ENCODE results near the gene MRPS30. TPM values are rescaled to one million over a fixed set of nuclear protein-coding genes. Genes with fewer than 3 reads are reported as not detected.
"Not testable (repeated sequence)": the region's sequence is repeated elsewhere in the genome, so short reads cannot be mapped to it uniquely, and the experiment has no call there.

MRPS30 gene
- 47.4 and 51.8 TPM in 2 replicates for total RNA-seq

DNA sequence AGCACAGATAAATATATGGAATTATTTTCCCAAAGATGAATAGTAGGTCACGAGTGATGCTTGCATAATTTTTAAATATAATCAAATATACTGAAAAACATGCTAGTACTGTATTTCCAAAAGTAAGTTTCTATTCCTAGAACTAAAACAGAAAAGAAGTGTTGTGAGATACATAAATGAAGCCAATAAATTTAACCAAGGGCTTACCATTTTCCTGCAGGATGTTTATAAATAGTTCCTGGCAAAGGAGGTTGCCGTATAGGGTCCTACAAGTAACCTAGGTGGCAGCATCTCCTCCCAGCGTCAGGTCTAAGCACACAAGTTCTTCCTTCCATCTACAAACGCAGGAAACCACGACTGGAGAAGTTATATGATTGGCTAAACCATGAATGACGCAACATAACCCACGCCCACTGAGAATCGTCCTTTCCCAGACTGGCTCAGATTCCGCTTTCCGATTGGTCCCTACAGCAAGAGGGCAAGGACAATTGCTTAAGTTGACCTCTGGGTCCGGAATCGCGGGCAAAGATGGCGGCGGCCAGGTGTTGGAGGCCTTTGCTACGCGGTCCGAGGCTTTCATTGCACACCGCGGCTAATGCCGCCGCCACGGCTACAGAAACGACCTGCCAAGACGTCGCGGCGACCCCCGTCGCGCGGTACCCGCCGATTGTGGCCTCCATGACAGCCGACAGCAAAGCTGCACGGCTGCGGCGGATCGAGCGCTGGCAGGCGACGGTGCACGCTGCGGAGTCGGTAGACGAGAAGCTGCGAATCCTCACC, at the start of gene MRPS30:
Gene MRPS30 (plus strand): TSS at position 513 of the 780 bp plus-strand sequence. CDS start 16 bp downstream, at position 529.
- DNase-seq (ENCODE audit: low read depth in 2 of 2): peak; percentile 99

DNA sequence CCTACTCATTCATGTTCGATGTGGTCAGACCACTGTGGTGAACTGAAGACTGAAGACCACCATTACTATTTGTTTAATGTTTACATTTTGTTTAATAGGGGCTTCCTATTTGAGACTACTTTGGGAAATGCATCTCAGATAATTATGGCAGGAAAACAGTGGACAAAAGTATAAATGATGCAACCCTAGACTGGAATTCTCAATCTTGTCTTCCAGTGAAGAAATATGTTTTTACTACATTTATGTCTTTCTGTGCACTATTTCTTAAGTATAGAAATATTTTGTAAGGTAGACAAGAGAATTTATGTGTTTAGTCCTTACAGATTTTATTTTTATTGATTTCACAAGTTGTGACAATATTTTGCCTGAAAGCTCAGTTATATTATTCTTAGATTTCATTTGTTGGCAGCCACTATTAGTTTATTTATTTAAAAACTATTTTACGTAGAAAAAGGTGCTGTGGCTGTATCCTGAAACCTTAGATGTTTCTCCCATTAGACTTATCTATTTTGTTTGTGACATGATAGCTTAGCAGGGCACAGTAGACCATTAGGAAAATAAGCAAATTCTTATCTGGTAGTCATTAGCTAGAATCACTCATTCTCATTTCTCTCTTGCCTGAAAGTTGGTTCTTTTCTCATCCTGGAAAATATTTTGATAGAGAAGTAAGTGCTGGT, 39.4 kb upstream of the MRPS30 start:
- no peak for DNase-seq (ENCODE audit: low read depth in 2 of 2)

DNA sequence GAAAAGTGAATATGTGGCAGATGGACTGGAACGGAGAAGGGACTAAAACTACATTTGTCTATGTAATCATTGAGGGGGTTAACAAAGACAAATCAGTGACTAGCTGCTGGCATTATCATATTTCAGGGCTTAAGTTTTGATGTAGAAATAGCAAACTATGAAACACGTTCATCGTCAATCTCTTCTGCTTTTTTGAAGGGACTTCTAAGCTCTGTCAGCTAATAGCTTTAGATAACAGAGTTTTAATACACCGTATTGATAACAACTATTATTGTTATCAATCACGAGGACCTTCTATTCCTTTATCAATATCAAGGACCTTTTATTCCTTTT, 38.9 kb upstream of the MRPS30 start:
- no peak for DNase-seq (ENCODE audit: low read depth in 2 of 2)

- no peak for DNase-seq (ENCODE audit: low read depth in 2 of 2)
Measured at GRCh38 chr5:44770780-44771717, 37.7 kb upstream of the MRPS30 start.

DNA sequence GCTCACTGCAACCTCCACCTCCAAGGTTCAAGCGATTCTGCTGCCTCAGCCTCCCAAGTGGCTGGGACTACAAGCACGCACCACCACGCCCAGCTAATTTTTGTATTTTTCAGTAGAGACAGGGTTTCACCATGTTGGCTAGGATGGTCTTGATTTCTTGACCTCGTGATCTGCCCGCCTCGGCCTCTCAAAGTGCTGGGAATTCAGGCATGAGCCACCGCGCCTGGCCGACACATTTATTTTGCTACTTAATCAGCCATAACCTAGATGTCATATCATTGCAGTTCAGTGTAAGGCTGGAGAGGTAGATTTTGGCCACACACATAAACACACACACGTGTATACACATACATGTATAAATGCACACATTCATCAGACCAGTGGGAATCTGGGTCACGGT, 36.4 kb upstream of the MRPS30 start:
- not testable (repeated sequence) for DNase-seq (ENCODE audit: low read depth in 2 of 2)

DNA sequence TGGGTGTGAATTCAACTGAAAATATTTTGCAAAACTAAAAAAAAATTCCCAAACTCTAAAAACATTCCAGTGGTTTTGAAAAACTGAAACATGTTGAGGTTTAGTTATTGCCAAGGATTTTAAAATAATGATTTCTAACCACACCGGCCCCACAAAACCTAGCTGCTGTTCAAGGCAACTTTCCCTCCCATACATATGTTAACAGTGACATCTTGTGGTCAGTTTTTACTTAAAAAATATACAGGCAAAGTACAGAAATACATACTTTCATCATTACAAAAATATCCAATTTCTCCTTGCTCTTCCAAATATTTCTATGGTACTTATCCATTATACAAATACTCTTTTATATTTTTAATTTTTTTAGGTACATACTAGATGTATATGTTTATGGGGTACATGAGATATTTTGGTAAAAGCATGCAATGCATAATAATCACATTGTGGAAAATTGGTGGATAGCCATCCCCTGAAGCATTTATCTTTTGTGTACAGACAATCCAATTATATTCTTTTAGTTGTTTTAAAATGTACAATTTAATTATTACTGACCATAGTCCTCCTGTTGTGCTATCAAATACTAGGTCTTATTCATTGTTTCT, 34.4 kb upstream of the MRPS30 start:
- DNase-seq (ENCODE audit: low read depth in 2 of 2): peak; percentile 42 to 50

DNA sequence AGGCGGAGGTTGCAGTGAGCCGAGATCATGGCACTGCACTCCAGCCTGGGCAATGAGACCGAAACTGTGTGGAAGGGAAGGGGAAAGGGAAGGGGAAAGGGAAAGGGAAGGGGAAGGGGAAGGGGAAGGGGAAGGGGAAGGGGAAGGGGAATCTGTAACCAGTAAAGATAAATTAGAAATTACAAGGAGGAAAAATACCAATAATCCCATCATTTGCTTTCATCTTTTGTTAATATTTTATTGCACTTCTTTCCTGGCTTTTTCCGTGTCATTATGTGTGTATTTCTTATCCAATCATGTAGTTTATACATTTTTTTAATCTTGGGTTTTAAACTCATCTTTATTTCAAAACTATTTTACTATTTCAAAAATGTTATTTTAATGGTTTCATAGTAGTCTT, 29.6 kb upstream of the MRPS30 start:
- no peak for DNase-seq (ENCODE audit: low read depth in 2 of 2)

DNA sequence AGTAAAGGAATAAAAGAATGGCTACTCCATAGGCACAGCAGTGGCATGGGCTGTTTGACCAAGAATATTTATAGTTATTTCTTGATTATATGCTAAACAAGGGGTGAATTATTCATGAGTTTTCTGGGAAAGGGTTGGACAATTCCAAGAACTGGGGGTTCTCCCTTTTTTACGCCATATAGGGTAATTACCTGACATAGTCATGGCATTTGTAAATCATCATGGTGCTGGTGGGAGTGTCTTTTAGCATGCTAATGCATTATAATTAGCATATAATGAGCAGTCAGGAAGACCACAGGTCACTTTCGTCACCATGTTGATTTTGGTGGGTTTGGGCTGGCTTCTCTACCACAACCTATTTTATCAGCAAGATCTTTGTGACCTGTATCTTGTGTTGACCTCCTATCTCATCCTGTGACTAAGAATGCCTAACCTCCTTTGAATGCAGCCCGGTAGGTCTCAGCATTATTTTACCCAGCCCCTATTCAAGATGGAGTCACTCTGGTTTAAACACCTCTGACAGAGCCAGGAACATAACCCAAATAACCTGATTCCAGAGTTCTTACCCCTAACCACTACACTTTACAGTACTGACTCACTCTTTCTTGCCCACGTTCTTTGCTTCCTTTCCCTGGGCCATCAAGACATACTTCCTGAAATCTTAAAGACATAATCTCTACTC, 25.0 kb upstream of the MRPS30 start:
- DNase-seq (ENCODE audit: low read depth in 2 of 2): no peak

GRCh38 chr5:44787731-44788130, 21.0 kb upstream of the MRPS30 start:
- DNase-seq (ENCODE audit: low read depth in 2 of 2): no peak

GRCh38 chr5:44789372-44789995, 19.3 kb upstream of the MRPS30 start:
- DNase-seq (ENCODE audit: low read depth in 2 of 2): peak; percentile 54 to 57

GRCh38 chr5:44792031-44792673, 16.6 kb upstream of the MRPS30 start:
- DNase-seq (ENCODE audit: low read depth in 2 of 2): not testable (repeated sequence)

- DNase-seq (ENCODE audit: low read depth in 2 of 2): no peak
Measured at GRCh38 chr5:44794371-44794770, 14.4 kb upstream of the MRPS30 start.

DNA sequence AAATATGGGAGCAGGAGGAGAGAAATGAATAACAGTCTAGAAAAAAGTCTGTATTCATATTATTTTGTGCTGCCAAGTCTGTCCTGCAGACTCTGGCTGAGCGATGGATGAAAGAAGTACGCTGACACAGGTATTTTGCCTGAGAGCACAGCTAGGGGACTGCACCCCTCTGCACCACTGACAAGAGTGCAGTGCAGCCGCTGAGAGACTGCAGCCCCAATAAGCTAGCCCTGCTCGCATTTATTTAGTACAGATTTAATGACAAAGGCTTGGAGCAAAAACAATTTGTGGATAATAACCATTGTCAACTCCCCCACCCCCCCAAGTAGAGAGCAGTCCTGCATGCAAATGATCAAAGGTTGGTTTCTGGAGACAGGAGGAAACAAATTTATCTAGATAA, 13.3 kb upstream of the MRPS30 start:
- no peak for DNase-seq (ENCODE audit: low read depth in 2 of 2)

- DNase-seq (ENCODE audit: low read depth in 2 of 2): no peak
Measured at GRCh38 chr5:44797841-44798240, 10.9 kb upstream of the MRPS30 start.

GRCh38 chr5:44801992-44802391, 6.8 kb upstream of the MRPS30 start:
- no peak for DNase-seq (ENCODE audit: low read depth in 2 of 2)

GRCh38 chr5:44806608-44807007, 2.1 kb upstream of the MRPS30 start:
- DNase-seq (ENCODE audit: low read depth in 2 of 2): no peak

DNA sequence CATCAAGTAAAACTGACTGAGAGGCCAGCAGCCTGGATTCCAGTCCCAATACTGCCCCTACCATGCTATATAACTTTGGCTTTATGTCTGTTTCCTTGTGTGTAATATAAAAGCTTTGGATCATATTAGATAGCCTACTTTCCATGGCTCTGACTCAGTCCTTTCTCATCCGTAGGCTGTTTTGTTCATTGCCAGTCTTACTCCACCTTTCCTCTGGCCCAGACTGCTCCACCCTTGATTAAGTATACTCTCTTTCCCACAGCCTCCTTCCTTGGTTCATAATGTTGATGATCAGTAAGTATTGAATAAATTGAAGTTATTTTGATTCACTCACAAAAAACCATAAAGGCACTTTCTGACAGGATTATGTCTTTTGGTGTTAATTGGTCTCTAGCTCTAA, 1.5 kb upstream of the MRPS30 start:
- no peak for DNase-seq (ENCODE audit: low read depth in 2 of 2)

DNA sequence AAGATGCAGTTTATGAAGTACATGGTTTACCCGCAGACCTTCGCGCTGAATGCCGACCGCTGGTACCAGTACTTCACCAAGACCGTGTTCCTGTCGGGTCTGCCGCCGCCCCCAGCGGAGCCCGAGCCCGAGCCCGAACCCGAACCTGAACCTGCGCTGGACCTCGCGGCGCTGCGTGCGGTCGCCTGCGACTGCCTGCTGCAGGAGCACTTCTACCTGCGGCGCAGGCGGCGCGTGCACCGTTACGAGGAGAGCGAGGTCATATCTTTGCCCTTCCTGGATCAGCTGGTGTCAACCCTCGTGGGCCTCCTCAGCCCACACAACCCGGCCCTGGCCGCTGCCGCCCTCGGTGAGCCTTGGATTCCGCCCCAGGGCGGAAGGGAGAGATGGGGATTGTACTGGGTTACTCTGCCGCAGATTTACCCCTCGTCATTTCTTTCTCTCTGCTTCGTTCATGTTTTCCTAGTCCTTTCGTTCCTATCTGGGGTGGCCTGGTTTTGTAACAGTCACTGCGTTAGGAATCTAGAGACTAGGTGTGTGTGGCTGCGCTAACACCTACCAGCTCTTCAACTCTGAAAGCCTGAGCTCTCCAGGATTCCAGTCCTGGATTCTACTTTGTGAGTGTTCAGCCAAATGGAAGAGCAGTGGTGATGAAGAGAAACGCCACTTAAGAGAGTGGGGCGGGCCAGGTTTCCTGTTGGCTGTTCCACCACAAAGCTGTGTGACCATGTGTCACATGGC, 638 bp downstream of the MRPS30 start:
- DNase-seq (ENCODE audit: low read depth in 2 of 2): peak; percentile 41 to 83

- DNase-seq (ENCODE audit: low read depth in 2 of 2): no peak
Measured at GRCh38 chr5:44809956-44810420, 1.2 kb downstream of the MRPS30 start.
